GM19463 (cell line): Measurements from ENCODE around the gene SERPING1.
A peak's percentile ranks its signal among the peaks of the same experiment; 100 is the strongest.
"Not testable (repeated sequence)": the region's sequence is repeated elsewhere in the genome, so short reads cannot be mapped to it uniquely, and the experiment has no call there.

Experiments used
- ATAC-seq: cut with Tn5 transposase; IDR thresholded peaks from one replicate; pipeline ENCODE4 v1.9.1; 2021; ENCODE audit warnings: mild to moderate bottlenecking, moderate library complexity; ENCODE audit not compliant: unreplicated experiment

SERPING1 gene

DNA sequence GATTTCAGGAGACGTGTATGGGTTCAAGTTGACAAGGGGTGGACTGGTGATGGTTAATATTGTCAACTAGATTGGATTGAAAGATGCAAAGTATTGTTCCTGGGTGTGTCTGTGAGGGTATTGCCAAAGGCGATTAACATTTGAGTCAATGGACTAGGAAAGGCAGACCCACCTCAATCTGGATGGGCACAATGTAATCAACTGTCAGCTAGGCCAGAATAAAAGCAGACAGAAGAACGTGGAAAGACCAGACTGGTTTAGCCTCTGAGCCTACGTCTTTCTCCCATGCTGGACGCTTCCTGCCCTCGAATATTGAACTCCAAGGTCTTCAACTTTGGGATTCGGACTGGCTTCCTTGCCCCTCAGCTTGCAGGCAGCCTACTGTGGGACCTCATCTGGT is 53.9 kb downstream of the SERPING1 start:
- no peak for ATAC-seq

DNA sequence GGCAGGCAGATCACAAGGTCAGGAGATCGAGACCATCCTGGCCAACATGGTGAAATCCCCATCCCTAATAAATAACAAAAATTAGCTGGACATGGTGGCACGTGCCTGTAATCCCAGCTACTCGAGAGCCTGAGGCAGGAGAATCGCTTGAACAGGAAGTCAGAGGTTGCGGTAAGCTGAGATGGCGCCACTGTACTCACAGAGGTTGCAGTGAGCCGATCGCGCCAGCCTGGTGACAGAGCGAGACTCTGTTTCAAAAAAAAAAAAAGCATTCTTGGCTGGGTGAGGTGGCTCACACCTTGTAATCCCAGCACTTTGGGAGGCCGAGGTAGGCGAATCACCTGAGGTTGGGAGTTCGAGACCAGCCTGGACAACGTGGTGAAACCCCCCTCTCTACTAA is 54.7 kb downstream of the SERPING1 start:
- ATAC-seq, result not testable (repeated sequence)

DNA sequence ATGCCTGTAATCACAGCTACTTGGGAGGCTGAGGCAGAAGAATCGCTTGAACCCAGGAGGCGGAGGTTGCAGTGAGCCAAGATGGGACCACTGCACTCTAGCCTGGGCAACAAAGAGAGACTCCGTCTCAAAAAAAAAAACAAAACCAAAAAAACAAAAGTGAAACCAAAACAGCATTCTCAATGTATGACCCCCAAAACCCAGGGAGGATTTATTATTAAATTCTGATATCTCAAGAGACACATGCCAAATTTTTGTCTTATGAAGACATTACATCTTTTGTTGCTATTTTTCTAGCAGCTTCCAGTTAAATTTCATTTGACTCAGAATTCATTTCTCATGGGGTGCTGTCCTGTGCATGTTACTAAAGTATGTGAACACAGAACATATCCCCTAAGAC is 55.2 kb downstream of the SERPING1 start:
- no peak for ATAC-seq

DNA sequence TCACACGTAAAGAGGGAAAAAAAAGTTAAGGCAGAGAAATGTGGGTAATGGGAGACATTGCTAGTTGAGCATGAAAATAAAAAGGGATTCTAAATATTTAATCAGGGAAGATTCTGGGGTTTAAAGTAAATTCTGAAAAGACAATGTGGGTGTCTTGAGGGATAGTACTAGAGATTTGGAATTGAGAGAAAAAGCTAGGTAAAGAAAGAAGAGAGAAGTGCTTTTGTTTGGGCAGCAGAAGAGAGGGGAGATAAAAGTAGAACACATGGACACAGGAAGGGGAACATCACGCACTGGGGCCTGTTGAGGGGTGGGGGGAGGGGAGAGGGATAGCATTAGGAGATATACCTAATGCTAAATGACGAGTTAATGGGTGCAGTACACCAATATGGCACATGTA is 55.7 kb downstream of the SERPING1 start:
- no peak for ATAC-seq

DNA sequence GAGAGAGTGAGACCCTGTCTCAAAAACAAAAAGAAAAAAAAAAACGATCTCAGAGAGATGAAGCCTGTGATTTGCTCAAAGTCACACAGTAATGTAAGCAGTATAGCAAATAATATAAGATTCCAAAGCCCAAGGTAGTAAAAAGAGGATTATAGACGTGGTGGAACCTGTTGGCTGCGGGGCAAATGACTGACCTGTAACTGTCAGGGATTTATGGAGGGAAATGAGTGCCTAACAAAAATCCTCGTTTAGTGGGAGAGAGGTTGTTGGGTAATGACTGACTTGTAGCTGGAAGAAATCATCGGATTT is 59.4 kb downstream of the SERPING1 start:
- ATAC-seq, result no peak

DNA sequence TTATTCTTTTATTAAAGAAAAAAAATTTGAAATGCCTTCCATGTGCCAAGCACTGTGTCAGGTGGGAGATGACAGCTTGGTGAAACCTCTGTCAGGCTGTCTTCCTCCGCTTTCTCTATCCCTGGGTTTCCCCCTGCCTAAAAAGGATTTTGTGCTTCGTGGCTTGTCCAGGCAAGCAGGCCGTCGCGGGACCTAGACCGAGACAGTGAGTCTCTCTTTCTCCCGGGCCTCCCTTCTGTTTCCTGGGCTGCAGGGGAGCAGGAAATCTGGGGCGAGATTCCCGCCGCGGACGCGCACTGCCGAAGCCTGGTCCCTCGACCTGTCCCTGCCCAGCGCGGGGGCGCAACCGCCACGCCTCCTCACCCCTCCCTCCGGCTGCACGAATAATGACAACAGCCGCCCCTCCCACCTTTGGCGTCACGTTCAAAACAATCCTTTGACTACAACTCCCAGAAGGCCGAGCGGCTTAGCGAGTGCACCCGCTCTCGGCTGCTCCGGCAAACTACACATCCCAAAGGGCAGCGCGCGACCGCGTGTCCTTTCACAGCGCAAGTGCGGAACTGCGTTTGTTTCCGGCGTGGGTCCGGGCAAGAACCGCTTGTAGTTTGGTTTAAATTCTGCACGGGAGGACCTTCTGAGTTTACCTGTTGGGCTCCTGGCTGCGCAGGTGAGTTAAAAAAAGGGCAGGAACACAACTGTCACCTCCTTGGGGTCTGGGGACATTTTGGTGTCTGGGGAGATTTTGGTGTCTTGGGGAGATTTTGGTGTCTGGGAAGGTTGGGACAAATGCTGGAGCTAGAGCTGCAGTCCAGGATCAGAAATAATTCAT is 59.9 kb downstream of the SERPING1 start, which contains the start of gene CLP1:
Gene CLP1 (plus strand): TSS at position 569 of the 829 bp plus-strand sequence. CDS start 1,715 bp downstream, outside the sequence.
- peak; percentile 99 for ATAC-seq

DNA sequence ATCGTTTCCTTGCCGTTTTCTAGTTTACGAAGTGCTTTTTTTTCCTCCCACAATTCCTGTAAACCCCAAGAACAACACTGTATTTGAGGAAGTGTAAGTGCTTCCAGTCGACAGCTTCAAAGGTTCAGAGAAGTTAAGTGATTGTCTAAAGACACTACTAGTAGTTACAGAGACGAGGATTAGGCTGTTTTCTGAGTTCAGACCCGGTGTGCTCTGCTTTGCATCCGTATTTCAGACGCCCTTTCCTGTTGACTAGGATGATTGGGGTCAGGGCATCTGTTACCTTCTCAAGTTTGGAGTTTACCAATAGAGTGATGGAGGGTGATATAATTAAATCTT is 60.5 kb downstream of the SERPING1 start:
- no peak for ATAC-seq

DNA sequence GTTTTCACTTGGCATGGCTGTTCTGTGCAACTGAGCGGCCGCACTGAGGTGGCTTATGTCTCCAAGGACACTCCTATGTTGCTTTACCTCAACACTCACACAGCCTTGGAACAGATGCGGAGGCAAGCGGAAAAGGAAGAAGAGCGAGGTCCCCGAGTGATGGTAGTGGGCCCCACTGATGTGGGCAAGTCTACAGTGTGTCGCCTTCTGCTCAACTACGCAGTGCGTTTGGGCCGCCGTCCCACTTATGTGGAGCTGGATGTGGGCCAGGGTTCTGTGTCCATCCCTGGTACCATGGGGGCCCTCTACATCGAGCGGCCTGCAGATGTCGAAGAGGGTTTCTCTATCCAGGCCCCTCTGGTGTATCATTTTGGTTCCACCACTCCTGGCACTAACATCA is 62.2 kb downstream of the SERPING1 start:
- ATAC-seq, result no peak

DNA sequence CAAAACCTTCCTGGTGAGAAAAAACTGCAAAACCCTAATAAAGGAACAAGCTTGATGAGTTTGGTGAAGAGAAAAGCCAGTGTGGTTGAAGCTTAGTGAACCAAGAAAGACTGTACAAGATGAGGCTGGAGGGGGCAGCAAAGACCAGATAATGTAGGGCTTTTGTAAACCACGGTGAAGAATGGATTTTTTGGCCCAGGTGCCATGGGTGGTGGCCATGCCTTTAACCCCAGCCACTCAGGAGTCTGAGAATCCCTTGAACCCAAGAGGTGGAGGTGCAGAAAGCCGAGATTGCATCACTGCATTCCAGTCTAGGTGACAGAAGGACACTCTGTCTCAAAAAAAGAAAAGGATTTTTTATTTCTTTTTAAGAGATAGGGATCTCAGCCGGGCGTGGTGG is 65.4 kb downstream of the SERPING1 start:
- ATAC-seq, result no peak

DNA sequence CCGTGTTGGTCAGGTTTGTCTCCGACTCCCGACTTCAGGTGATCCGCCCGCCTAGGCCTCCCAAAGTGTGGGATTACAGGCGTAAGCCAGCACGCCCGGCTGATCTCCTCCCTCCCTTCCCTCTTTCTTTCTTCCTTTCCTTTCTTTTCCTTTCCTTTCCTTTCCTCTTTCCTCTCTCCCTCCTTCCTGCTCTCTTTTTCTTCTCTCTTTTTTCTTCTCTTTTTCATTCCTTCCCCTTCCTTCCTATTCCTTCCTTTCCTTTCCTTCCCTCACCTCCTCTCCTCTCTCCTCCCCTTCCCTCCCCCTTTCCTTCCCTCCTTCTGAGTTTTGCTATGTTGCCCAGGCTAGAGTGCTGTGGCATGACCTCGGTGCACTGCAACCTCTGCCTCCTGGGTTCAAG is 66.5 kb downstream of the SERPING1 start:
- ATAC-seq, result no peak
